Measurements from ENCODE around the gene CRMP1.

CRMP1 gene

GRCh38 chr4:5869966-5870619, 22.8 kb downstream of the CRMP1 start:
- peaks cover 0 to 13% (median 3%) of the 10 kb centered on the region in 5 experiments for H3K9me3 ChIP-seq (ENCODE audit: control extremely low read depth in 1 of 5, control insufficient read depth in 4 of 5, insufficient read depth in 2 of 5, low read depth in 1 of 5, low read length in 4 of 5)
- peaks cover 0 to 30% (median 7%) of the 10 kb centered on the region in 5 experiments for H3K27me3 ChIP-seq (replicated peaks in 2 of 5; ENCODE audit: control insufficient read depth in 4 of 5, insufficient read depth in 5 of 5, low read length in 4 of 5)
- no peaks in the 10 kb centered on the region for H3K36me3 ChIP-seq (ENCODE audit: control insufficient read depth in 4 of 4, insufficient read depth in 4 of 4, low read length in 3 of 4)
- H3K4me3 ChIP-seq (ENCODE audit: control insufficient read depth in 1 of 7, extremely low read depth in 1 of 7, insufficient read depth in 4 of 7, low read depth in 2 of 7, low read length in 6 of 7) = no peak overlapping the region
- peaks cover 0 to 17% (median 12%) of the 10 kb centered on the region in 4 experiments for H3K4me1 ChIP-seq (ENCODE audit: control extremely low read depth in 1 of 4, control insufficient read depth in 4 of 4, insufficient read depth in 4 of 4, low read length in 3 of 4)
- peak in 1 of 3 donors; percentile 9 for DNase-seq
- ChIA-PET CTCF (no interaction called here), POLR2A (no interaction called here)
- WGBS (ENCODE audit: insufficient coverage) = 92% methylated on average over 12 of the region's 14 CpGs
- H3K27ac ChIP-seq (ENCODE audit: insufficient read depth in 1 of 2, low read depth in 1 of 2, low read length in 2 of 2, poor library complexity in 1 of 2, severe bottlenecking in 2 of 2) = no peak overlapping the region

GRCh38 chr4:5867866-5868265, 25.0 kb downstream of the CRMP1 start:
- no peak overlapping the region for H3K27ac ChIP-seq (ENCODE audit: insufficient read depth in 1 of 2, low read depth in 1 of 2, low read length in 2 of 2, poor library complexity in 1 of 2, severe bottlenecking in 2 of 2)
- WGBS (ENCODE audit: insufficient coverage) = no CpG with 5 or more reads among the region's 3 CpGs
- no peaks in the 10 kb centered on the region for H3K36me3 ChIP-seq (ENCODE audit: control insufficient read depth in 4 of 4, insufficient read depth in 4 of 4, low read length in 3 of 4)
- ChIA-PET CTCF (no interaction called here), POLR2A (no interaction called here)
- H3K4me3 ChIP-seq (ENCODE audit: control insufficient read depth in 1 of 7, extremely low read depth in 1 of 7, insufficient read depth in 4 of 7, low read depth in 2 of 7, low read length in 6 of 7) = no peak overlapping the region
- no peak for DNase-seq
- H3K4me1 ChIP-seq (ENCODE audit: control extremely low read depth in 1 of 4, control insufficient read depth in 4 of 4, insufficient read depth in 4 of 4, low read length in 3 of 4) = peaks cover 0 to 21% (median 15%) of the 10 kb centered on the region in 4 experiments
- H3K27me3 ChIP-seq (replicated peaks in 2 of 5; ENCODE audit: control insufficient read depth in 4 of 5, insufficient read depth in 5 of 5, low read length in 4 of 5) = peaks cover 0 to 25% (median 9%) of the 10 kb centered on the region in 5 experiments
- peaks cover 0 to 11% (median 3%) of the 10 kb centered on the region in 5 experiments for H3K9me3 ChIP-seq (ENCODE audit: control extremely low read depth in 1 of 5, control insufficient read depth in 4 of 5, insufficient read depth in 2 of 5, low read depth in 1 of 5, low read length in 4 of 5)

GRCh38 chr4:5866841-5867813, 25.8 kb downstream of the CRMP1 start:
- Histone ChIP-seq H3K36me3 (ENCODE audit: control insufficient read depth in 4 of 4, insufficient read depth in 4 of 4, low read length in 3 of 4) (no peaks in the 10 kb centered on the region), H3K4me1 (ENCODE audit: control extremely low read depth in 1 of 4, control insufficient read depth in 4 of 4, insufficient read depth in 4 of 4, low read length in 3 of 4) (peaks cover 0 to 21% (median 15%) of the 10 kb centered on the region in 4 experiments), H3K27ac (ENCODE audit: insufficient read depth in 1 of 2, low read depth in 1 of 2, low read length in 2 of 2, poor library complexity in 1 of 2, severe bottlenecking in 2 of 2) (no peak overlapping the region), H3K4me3 (ENCODE audit: control insufficient read depth in 1 of 7, extremely low read depth in 1 of 7, insufficient read depth in 4 of 7, low read depth in 2 of 7, low read length in 6 of 7) (no peak overlapping the region), H3K9me3 (ENCODE audit: control extremely low read depth in 1 of 5, control insufficient read depth in 4 of 5, insufficient read depth in 2 of 5, low read depth in 1 of 5, low read length in 4 of 5) (peaks cover 0 to 7% (median 3%) of the 10 kb centered on the region in 5 experiments), H3K27me3 (replicated peaks in 2 of 5; ENCODE audit: control insufficient read depth in 4 of 5, insufficient read depth in 5 of 5, low read length in 4 of 5) (peaks cover 0 to 27% (median 9%) of the 10 kb centered on the region in 5 experiments)
- CTCF ChIA-PET = interaction anchor here (1.0 kb wide), 1 partner anchor 38 kb away, joined by 3 read pairs; no protein-coding TSS in a partner anchor
- no peak for DNase-seq
- POLR2A ChIA-PET = no interaction called here
- 86% methylated on average over 1 of the region's 10 CpGs for WGBS (ENCODE audit: insufficient coverage)

GRCh38 chr4:5865896-5866599, 26.8 kb downstream of the CRMP1 start:
- Histone ChIP-seq H3K27ac (ENCODE audit: insufficient read depth in 1 of 2, low read depth in 1 of 2, low read length in 2 of 2, poor library complexity in 1 of 2, severe bottlenecking in 2 of 2) (no peak overlapping the region), H3K27me3 (replicated peaks in 2 of 5; ENCODE audit: control insufficient read depth in 4 of 5, insufficient read depth in 5 of 5, low read length in 4 of 5) (peaks cover 0 to 34% (median 9%) of the 10 kb centered on the region in 5 experiments), H3K36me3 (ENCODE audit: control insufficient read depth in 4 of 4, insufficient read depth in 4 of 4, low read length in 3 of 4) (no peaks in the 10 kb centered on the region), H3K4me3 (ENCODE audit: control insufficient read depth in 1 of 7, extremely low read depth in 1 of 7, insufficient read depth in 4 of 7, low read depth in 2 of 7, low read length in 6 of 7) (peak overlapping the region in 4 of 7 experiments; percentile 17 to 60 (median 27)), H3K4me1 (ENCODE audit: control extremely low read depth in 1 of 4, control insufficient read depth in 4 of 4, insufficient read depth in 4 of 4, low read length in 3 of 4) (peaks cover 0 to 21% (median 15%) of the 10 kb centered on the region in 4 experiments), H3K9me3 (ENCODE audit: control extremely low read depth in 1 of 5, control insufficient read depth in 4 of 5, insufficient read depth in 2 of 5, low read depth in 1 of 5, low read length in 4 of 5) (peaks cover 0 to 5% (median 3%) of the 10 kb centered on the region in 5 experiments)
- 10% methylated on average over 12 of the region's 12 CpGs for WGBS (ENCODE audit: insufficient coverage)
- peak; percentile 35 to 78 (median 62) for DNase-seq
- POLR2A ChIA-PET = no interaction called here
- CTCF ChIA-PET = interaction anchor here (1.0 kb wide), 1 partner anchor 37 kb away, joined by 3 read pairs; no protein-coding TSS in a partner anchor

- 69% methylated on average over 10 of the region's 15 CpGs for WGBS (ENCODE audit: insufficient coverage)
- Histone ChIP-seq H3K27me3 (replicated peaks in 2 of 5; ENCODE audit: control insufficient read depth in 4 of 5, insufficient read depth in 5 of 5, low read length in 4 of 5) (peaks cover 0 to 40% (median 7%) of the 10 kb centered on the region in 5 experiments), H3K4me3 (ENCODE audit: control insufficient read depth in 1 of 7, extremely low read depth in 1 of 7, insufficient read depth in 4 of 7, low read depth in 2 of 7, low read length in 6 of 7) (no peak overlapping the region), H3K27ac (ENCODE audit: insufficient read depth in 1 of 2, low read depth in 1 of 2, low read length in 2 of 2, poor library complexity in 1 of 2, severe bottlenecking in 2 of 2) (no peak overlapping the region), H3K36me3 (ENCODE audit: control insufficient read depth in 4 of 4, insufficient read depth in 4 of 4, low read length in 3 of 4) (no peaks in the 10 kb centered on the region), H3K9me3 (ENCODE audit: control extremely low read depth in 1 of 5, control insufficient read depth in 4 of 5, insufficient read depth in 2 of 5, low read depth in 1 of 5, low read length in 4 of 5) (no peaks in the 10 kb centered on the region), H3K4me1 (ENCODE audit: control extremely low read depth in 1 of 4, control insufficient read depth in 4 of 4, insufficient read depth in 4 of 4, low read length in 3 of 4) (peaks cover 0 to 21% (median 11%) of the 10 kb centered on the region in 4 experiments)
- CTCF ChIA-PET = interaction anchor here (0.7 kb wide), 1 partner anchor 51 kb away, joined by 3 read pairs; no protein-coding TSS in a partner anchor
- POLR2A ChIA-PET = no interaction called here
- DNase-seq = peak; percentile 77 to 89 (median 87)
Measured at GRCh38 chr4:5863461-5864113, 29.3 kb downstream of the CRMP1 start.

GRCh38 chr4:5858020-5858769, 34.7 kb downstream of the CRMP1 start:
- Histone ChIP-seq H3K27ac (ENCODE audit: insufficient read depth in 1 of 2, low read depth in 1 of 2, low read length in 2 of 2, poor library complexity in 1 of 2, severe bottlenecking in 2 of 2) (no peak overlapping the region), H3K4me3 (ENCODE audit: control insufficient read depth in 1 of 7, extremely low read depth in 1 of 7, insufficient read depth in 4 of 7, low read depth in 2 of 7, low read length in 6 of 7) (no peak overlapping the region), H3K36me3 (ENCODE audit: control insufficient read depth in 4 of 4, insufficient read depth in 4 of 4, low read length in 3 of 4) (no peaks in the 10 kb centered on the region), H3K27me3 (replicated peaks in 2 of 5; ENCODE audit: control insufficient read depth in 4 of 5, insufficient read depth in 5 of 5, low read length in 4 of 5) (peaks cover 0 to 38% (median 0%) of the 10 kb centered on the region in 5 experiments), H3K4me1 (ENCODE audit: control extremely low read depth in 1 of 4, control insufficient read depth in 4 of 4, insufficient read depth in 4 of 4, low read length in 3 of 4) (peaks cover 0 to 2% (median under 1%) of the 10 kb centered on the region in 4 experiments), H3K9me3 (ENCODE audit: control extremely low read depth in 1 of 5, control insufficient read depth in 4 of 5, insufficient read depth in 2 of 5, low read depth in 1 of 5, low read length in 4 of 5) (no peaks in the 10 kb centered on the region)
- ChIA-PET CTCF (interaction anchor here (0.6 kb wide), 1 partner anchor 17 kb away, joined by 3 read pairs; no protein-coding TSS in a partner anchor), POLR2A (interaction anchor here (0.8 kb wide), 1 partner anchor 46 kb away, joined by 3 read pairs; no protein-coding TSS in a partner anchor)
- no peak for DNase-seq
- 86% methylated on average over 16 of the region's 16 CpGs for WGBS (ENCODE audit: insufficient coverage)
